Measurements from ENCODE around the gene ZEB2. TPM values are rescaled to one million over a fixed set of nuclear protein-coding genes. Genes with fewer than 3 reads are reported as not detected.
A peak's percentile ranks its signal among the peaks of the same experiment; 100 is the strongest.

Gene ZEB2
- total RNA-seq, 6 experiments from 2014 or later = 13.5 to 35.9 (median 21.7) TPM

GRCh38 chr2:144429396-144430112 is 90.4 kb downstream of the ZEB2 start:
- 49% methylated on average over 6 of the region's 6 CpGs for WGBS (ENCODE audit: insufficient coverage, low coverage, low lambda C conversion rate, missing lambda C conversion rate)
- Histone ChIP-seq H3K9me3 (no peaks in the 10 kb centered on the region), H3K27me3 (no peaks in the 10 kb centered on the region), H3K36me3 (no peaks in the 10 kb centered on the region), H3K4me1 (no peaks in the 10 kb centered on the region), H3K27ac (no peak overlapping the region), H3K4me3 (no peak overlapping the region)
- no peak for DNase-seq
- peak in 2 of 4 donors; percentile 16 to 19 for ATAC-seq
- intact Hi-C loops (cut with DNase I) = no loop called here
- no peak for TF ChIP-seq CTCF (IDR thresholded peaks at IDR 0.05)
- no peak for TF ChIP-seq POLR2A (IDR thresholded peaks at IDR 0.05)

- DNase-seq = no peak
- Histone ChIP-seq H3K27ac (peak overlapping the region in 2 of 3 donors; percentile 8 to 35), H3K4me3 (no peak overlapping the region), H3K4me1 (no peaks in the 10 kb centered on the region), H3K27me3 (no peaks in the 10 kb centered on the region), H3K9me3 (no peaks in the 10 kb centered on the region), H3K36me3 (no peaks in the 10 kb centered on the region)
- peak; percentile 60 to 91 (median 71) for ATAC-seq
- intact Hi-C loops (cut with DNase I) = no loop called here
- no peak for TF ChIP-seq CTCF (IDR thresholded peaks at IDR 0.05)
- TF ChIP-seq POLR2A (IDR thresholded peaks at IDR 0.05) = no peak
- WGBS (ENCODE audit: insufficient coverage, low coverage, low lambda C conversion rate, missing lambda C conversion rate) = 22% methylated on average over 4 of the region's 4 CpGs
These were observed 92.9 kb downstream of the ZEB2 start for GRCh38 chr2:144426981-144427479.

GRCh38 chr2:144426355-144426754 is 93.6 kb downstream of the ZEB2 start:
- no peak for DNase-seq
- Histone ChIP-seq H3K36me3 (no peaks in the 10 kb centered on the region), H3K4me1 (no peaks in the 10 kb centered on the region), H3K4me3 (no peak overlapping the region), H3K27me3 (no peaks in the 10 kb centered on the region), H3K27ac (peak overlapping the region; percentile 1 to 35 (median 30)), H3K9me3 (no peaks in the 10 kb centered on the region)
- peak in 2 of 4 donors; percentile 22 to 36 for ATAC-seq
- no peak for TF ChIP-seq POLR2A (IDR thresholded peaks at IDR 0.05)
- TF ChIP-seq CTCF (IDR thresholded peaks at IDR 0.05) = no peak
- 26% methylated on average over 1 of the region's 1 CpG for WGBS (ENCODE audit: insufficient coverage, low coverage, low lambda C conversion rate, missing lambda C conversion rate)
- intact Hi-C loops (cut with DNase I) = no loop called here

GRCh38 chr2:144424559-144425240 is 95.2 kb downstream of the ZEB2 start:
- intact Hi-C loops (cut with DNase I) = no loop called here
- DNase-seq (no peak), ATAC-seq (no peak)
- H3K9me3 ChIP-seq = no peaks in the 10 kb centered on the region
- H3K27me3 ChIP-seq = no peaks in the 10 kb centered on the region
- no peaks in the 10 kb centered on the region for H3K36me3 ChIP-seq
- 89% methylated on average over 4 of the region's 4 CpGs for WGBS (ENCODE audit: insufficient coverage, low coverage, low lambda C conversion rate, missing lambda C conversion rate)
- peak overlapping the region in 1 of 3 donors; percentile 9 for H3K27ac ChIP-seq
- TF ChIP-seq POLR2A (IDR thresholded peaks at IDR 0.05) (no peak), CTCF (IDR thresholded peaks at IDR 0.05) (no peak)
- H3K4me3 ChIP-seq = no peak overlapping the region
- H3K4me1 ChIP-seq = no peaks in the 10 kb centered on the region
